ENCODE measurements around the gene UVSSA. TPM values are rescaled to one million over a fixed set of nuclear protein-coding genes. Genes with fewer than 3 reads are reported as not detected.
A peak's percentile ranks its signal among the peaks of the same experiment; 100 is the strongest.

The UVSSA gene
- total RNA-seq, 1 experiment from 2014 or later: 40.4 TPM

DNA sequence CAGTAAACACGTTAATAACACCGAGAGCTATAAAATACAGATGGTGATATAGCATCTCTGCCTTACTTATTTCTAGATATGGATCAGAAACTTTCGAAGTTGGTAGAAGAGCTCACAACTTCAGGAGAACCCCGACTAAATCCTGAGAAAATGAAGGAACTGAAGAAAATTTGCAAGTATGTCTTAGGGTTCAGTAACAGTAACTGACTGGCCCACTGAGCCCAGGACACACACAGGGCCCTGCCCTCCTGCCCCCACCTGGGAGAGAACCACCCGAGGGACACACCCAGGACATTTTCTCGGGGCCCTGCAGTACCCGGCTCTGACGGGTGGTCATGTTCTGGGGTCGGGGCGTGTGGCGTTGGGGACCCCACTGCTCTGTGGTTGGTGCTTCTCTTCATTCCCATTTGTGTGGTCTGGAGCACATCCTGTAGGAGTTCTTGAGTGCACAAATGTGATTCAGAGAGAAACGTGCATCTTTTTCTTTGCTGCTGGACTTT is 1.1 kb downstream of the UVSSA start (continued):
- TF ChIP-seq ZNF281 (CRISPR knock-in tag; IDR thresholded peaks at IDR 0.05): no peak

DNA sequence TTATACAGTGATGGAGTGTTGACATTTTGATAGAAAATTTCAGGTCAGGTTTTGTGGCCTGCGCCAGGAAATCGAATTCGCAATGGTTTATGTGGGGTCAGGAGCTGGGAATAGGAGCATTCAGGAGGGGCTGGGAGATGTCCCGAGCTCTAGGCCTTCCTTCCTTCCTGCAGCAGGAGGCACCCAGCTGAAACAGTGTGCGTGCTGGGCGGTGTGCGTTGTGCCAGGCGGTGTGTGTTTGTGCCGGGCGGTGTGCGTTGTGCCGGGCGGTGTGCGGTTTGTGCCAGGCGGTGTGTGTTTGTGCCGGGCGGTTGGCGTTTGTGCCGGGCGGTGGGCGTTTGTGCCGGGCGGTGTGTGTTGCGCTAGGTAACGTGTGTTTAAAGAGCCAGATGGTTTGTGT is 1.7 kb downstream of the UVSSA start:
- TF ChIP-seq ZNF121 (CRISPR knock-in tag; IDR thresholded peaks at IDR 0.05) (no peak), NR3C1 (CRISPR knock-in tag; conservative IDR thresholded peaks at IDR 0.05; ENCODE audit: low read depth) (no peak)
- H3K36me3 Mint-ChIP-seq: peaks cover 18% of the 10 kb centered on the region
- H3K4me1 Mint-ChIP-seq: peaks cover 27% of the 10 kb centered on the region
- ChIA-PET CTCF (no interaction called here), POLR2A (no interaction called here)
- H3K4me3 Mint-ChIP-seq: peak overlapping the region; percentile 83
- H3K9me3 Mint-ChIP-seq: no peaks in the 10 kb centered on the region
- no peaks in the 10 kb centered on the region for H3K27me3 Mint-ChIP-seq (ENCODE audit: low read depth)
- H3K27ac Mint-ChIP-seq: peak overlapping the region; percentile 91; the same call in 1 of the 2 replicates
- DNase-seq (ENCODE audit: low spot score) (no peak), ATAC-seq (no peak)

DNA sequence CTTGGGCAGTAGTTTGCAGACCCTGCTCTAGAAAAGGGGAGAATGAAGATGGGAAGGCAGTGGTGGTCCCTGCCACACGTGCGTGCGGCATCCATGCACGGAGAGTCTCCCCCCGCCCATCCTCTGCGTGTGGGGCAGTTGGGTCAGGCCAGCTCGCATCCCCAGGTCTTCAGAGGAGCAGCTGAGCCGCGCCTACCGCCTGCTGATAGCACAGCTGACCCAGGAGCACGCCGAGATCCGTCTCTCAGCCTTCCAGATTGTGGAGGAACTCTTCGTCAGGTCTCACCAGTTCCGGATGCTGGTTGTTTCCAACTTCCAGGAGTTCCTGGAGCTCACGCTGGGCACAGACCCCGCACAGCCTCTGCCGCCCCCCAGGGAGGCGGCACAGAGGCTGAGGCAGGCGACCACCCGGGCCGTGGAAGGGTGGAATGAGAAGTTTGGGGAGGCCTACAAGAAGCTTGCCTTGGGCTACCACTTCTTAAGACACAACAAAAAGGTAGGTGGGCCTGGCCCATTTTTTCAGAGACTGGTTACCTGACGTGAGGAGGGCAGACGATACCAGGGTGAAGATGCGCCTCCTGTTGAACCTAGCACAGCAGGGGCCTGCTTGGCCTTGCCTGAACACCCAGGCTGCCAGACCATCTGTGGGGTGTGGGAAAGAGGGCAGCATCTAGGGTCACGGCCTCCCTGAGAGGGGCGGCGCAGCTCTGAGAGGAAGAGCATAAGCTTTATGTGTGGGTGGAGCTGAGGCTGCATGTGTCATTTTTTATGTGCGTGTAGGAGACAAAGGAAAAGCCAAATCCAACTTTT is 2.6 kb downstream of the UVSSA start:
- no peak for TF ChIP-seq ZNF396 (CRISPR knock-in tag; IDR thresholded peaks at IDR 0.05; ENCODE audit: borderline replicate concordance)
- no peak for TF ChIP-seq ELF4 (CRISPR knock-in tag; IDR thresholded peaks at IDR 0.05; ENCODE audit: low read depth)
- TF ChIP-seq ZNF219 (CRISPR knock-in tag; IDR thresholded peaks at IDR 0.05; ENCODE audit: borderline replicate concordance): no peak
- no peak for TF ChIP-seq ATF2 (CRISPR knock-in tag; IDR thresholded peaks at IDR 0.05; ENCODE audit: borderline replicate concordance, low read depth)
- no peak for TF ChIP-seq SOX15 (CRISPR knock-in tag; IDR thresholded peaks at IDR 0.05)
- no peak for TF ChIP-seq FOXP1 (CRISPR knock-in tag; IDR thresholded peaks at IDR 0.05; ENCODE audit: borderline replicate concordance)
- TF ChIP-seq EMX1 (CRISPR knock-in tag; IDR thresholded peaks at IDR 0.05): no peak
- TF ChIP-seq, protein P1, sequence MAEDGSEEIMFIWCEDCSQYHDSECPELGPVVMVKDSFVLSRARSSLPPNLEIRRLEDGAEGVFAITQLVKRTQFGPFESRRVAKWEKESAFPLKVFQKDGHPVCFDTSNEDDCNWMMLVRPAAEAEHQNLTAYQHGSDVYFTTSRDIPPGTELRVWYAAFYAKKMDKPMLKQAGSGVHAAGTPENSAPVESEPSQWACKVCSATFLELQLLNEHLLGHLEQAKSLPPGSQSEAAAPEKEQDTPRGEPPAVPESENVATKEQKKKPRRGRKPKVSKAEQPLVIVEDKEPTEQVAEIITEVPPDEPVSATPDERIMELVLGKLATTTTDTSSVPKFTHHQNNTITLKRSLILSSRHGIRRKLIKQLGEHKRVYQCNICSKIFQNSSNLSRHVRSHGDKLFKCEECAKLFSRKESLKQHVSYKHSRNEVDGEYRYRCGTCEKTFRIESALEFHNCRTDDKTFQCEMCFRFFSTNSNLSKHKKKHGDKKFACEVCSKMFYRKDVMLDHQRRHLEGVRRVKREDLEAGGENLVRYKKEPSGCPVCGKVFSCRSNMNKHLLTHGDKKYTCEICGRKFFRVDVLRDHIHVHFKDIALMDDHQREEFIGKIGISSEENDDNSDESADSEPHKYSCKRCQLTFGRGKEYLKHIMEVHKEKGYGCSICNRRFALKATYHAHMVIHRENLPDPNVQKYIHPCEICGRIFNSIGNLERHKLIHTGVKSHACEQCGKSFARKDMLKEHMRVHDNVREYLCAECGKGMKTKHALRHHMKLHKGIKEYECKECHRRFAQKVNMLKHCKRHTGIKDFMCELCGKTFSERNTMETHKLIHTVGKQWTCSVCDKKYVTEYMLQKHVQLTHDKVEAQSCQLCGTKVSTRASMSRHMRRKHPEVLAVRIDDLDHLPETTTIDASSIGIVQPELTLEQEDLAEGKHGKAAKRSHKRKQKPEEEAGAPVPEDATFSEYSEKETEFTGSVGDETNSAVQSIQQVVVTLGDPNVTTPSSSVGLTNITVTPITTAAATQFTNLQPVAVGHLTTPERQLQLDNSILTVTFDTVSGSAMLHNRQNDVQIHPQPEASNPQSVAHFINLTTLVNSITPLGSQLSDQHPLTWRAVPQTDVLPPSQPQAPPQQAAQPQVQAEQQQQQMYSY (CRISPR knock-in tag; IDR thresholded peaks at IDR 0.05): no peak
- TF ChIP-seq NFE2L1 (CRISPR knock-in tag; IDR thresholded peaks at IDR 0.05): no peak
- TF ChIP-seq, protein P2, sequence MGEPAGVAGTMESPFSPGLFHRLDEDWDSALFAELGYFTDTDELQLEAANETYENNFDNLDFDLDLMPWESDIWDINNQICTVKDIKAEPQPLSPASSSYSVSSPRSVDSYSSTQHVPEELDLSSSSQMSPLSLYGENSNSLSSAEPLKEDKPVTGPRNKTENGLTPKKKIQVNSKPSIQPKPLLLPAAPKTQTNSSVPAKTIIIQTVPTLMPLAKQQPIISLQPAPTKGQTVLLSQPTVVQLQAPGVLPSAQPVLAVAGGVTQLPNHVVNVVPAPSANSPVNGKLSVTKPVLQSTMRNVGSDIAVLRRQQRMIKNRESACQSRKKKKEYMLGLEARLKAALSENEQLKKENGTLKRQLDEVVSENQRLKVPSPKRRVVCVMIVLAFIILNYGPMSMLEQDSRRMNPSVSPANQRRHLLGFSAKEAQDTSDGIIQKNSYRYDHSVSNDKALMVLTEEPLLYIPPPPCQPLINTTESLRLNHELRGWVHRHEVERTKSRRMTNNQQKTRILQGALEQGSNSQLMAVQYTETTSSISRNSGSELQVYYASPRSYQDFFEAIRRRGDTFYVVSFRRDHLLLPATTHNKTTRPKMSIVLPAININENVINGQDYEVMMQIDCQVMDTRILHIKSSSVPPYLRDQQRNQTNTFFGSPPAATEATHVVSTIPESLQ (CRISPR knock-in tag; IDR thresholded peaks at IDR 0.05): no peak
- TF ChIP-seq ESRRA (CRISPR knock-in tag; IDR thresholded peaks at IDR 0.05; ENCODE audit: borderline replicate concordance): no peak
- no peak for TF ChIP-seq RORB (CRISPR knock-in tag; IDR thresholded peaks at IDR 0.05)
- TF ChIP-seq, protein P3, sequence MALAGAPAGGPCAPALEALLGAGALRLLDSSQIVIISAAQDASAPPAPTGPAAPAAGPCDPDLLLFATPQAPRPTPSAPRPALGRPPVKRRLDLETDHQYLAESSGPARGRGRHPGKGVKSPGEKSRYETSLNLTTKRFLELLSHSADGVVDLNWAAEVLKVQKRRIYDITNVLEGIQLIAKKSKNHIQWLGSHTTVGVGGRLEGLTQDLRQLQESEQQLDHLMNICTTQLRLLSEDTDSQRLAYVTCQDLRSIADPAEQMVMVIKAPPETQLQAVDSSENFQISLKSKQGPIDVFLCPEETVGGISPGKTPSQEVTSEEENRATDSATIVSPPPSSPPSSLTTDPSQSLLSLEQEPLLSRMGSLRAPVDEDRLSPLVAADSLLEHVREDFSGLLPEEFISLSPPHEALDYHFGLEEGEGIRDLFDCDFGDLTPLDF (CRISPR knock-in tag; IDR thresholded peaks at IDR 0.05): no peak
- no peak for TF ChIP-seq OVOL2 (CRISPR knock-in tag; IDR thresholded peaks at IDR 0.05; ENCODE audit: borderline replicate concordance)
- no peak for TF ChIP-seq SMAD4 (CRISPR knock-in tag; IDR thresholded peaks at IDR 0.05)
- TF ChIP-seq NFYB (CRISPR knock-in tag; conservative IDR thresholded peaks at IDR 0.05; ENCODE audit: low read depth): no peak
- TF ChIP-seq, protein P4, sequence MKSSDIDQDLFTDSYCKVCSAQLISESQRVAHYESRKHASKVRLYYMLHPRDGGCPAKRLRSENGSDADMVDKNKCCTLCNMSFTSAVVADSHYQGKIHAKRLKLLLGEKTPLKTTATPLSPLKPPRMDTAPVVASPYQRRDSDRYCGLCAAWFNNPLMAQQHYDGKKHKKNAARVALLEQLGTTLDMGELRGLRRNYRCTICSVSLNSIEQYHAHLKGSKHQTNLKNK (CRISPR knock-in tag; IDR thresholded peaks at IDR 0.05): no peak
- no peak for TF ChIP-seq NFATC4 (CRISPR knock-in tag; IDR thresholded peaks at IDR 0.05)
- Mint-ChIP-seq H3K9me3 (no peaks in the 10 kb centered on the region), H3K27me3 (ENCODE audit: low read depth) (no peaks in the 10 kb centered on the region), H3K27ac (no peak overlapping the region), H3K4me3 (no peak overlapping the region; the same call in 1 of the 2 replicates), H3K36me3 (peaks cover 18% of the 10 kb centered on the region), H3K4me1 (peaks cover 26% of the 10 kb centered on the region)
- ChIA-PET POLR2A (no interaction called here), CTCF (no interaction called here)
- ATAC-seq: no peak
- DNase-seq (ENCODE audit: low spot score): no peak
